ENCODE results near the gene USP17L26. TPM values are rescaled to one million over a fixed set of nuclear protein-coding genes. Genes with fewer than 3 reads are reported as not detected.
"Not testable (repeated sequence)": the region's sequence is repeated elsewhere in the genome, so short reads cannot be mapped to it uniquely, and the experiment has no call there.

The USP17L26 gene
- total RNA-seq, 2 experiments from 2014 or later: not detected

- CTCF ChIA-PET (ENCODE audit: unreplicated experiment); POLR2A ChIA-PET: not testable (repeated sequence)
These were observed 14.1 kb downstream of the USP17L26 start, which contains the start of gene USP17L28 for GRCh38 chr4:9348593-9348992. Gene USP17L28, plus strand, starts transcription at chr4:9348893. Its CDS starts 0 bp downstream, at chr4:9348893.

DNA sequence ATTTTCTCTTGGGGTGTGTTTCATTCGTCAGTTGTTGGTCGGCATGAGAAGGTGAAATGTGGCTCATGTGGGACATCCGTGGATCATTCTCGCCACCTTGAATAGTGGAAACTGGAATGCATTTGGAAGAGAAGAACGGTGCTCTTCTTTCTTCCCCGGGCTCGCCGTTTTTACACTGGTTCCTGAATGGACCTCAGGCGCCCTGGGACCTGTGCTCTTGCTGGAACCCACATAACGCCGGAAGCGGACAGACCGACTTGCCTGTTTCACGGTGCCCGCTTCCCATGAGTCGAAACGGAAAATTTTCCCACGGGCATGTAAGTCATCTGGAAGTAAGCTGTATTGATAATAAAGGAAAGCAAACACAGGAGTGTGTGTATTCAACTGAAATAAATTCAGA is 16.4 kb downstream of the USP17L26 start:
- intact Hi-C loops (cut with micrococcal nuclease; ENCODE audit: unreplicated experiment); H3K79me2 ChIP-seq (ENCODE audit: insufficient read depth, low read depth, low read length); CTCF ChIA-PET (ENCODE audit: unreplicated experiment); H3K9me3 ChIP-seq (ENCODE audit: low read length); H3K4me2 ChIP-seq (ENCODE audit: low read length); H3K4me1 ChIP-seq (ENCODE audit: insufficient read depth, low read length, poor library complexity, severe bottlenecking); DNase-seq (ENCODE audit: low spot score); H3K36me3 ChIP-seq (ENCODE audit: insufficient read depth, low read length); BruUV-seq (replicated peaks); H2AFZ ChIP-seq (ENCODE audit: low read length); H3K4me3 ChIP-seq (ENCODE audit: low read depth, low read length, poor library complexity, severe bottlenecking); H3K9me2 ChIP-seq (ENCODE audit: insufficient read depth, low read length); POLR2A ChIA-PET; H4K20me1 ChIP-seq (ENCODE audit: insufficient read depth, low read length); H3K27ac ChIP-seq (ENCODE audit: low read depth, low read length, poor library complexity, severe bottlenecking): not testable (repeated sequence)

More at GRCh38 chr4:9348593-9348992, 14.1 kb downstream of the USP17L26 start, which contains the start of gene USP17L28:
- H2AFZ ChIP-seq (ENCODE audit: low read length); H3K36me3 ChIP-seq (ENCODE audit: insufficient read depth, low read length); H3K4me1 ChIP-seq (ENCODE audit: insufficient read depth, low read length, poor library complexity, severe bottlenecking); intact Hi-C loops (cut with micrococcal nuclease; ENCODE audit: unreplicated experiment); BruUV-seq (replicated peaks); DNase-seq (ENCODE audit: low spot score); H3K79me2 ChIP-seq (ENCODE audit: insufficient read depth, low read depth, low read length); H4K20me1 ChIP-seq (ENCODE audit: insufficient read depth, low read length); H3K4me2 ChIP-seq (ENCODE audit: low read length); H3K9me2 ChIP-seq (ENCODE audit: insufficient read depth, low read length); H3K9me3 ChIP-seq (ENCODE audit: low read length); H3K4me3 ChIP-seq (ENCODE audit: low read depth, low read length, poor library complexity, severe bottlenecking); H3K27ac ChIP-seq (ENCODE audit: low read depth, low read length, poor library complexity, severe bottlenecking): not testable (repeated sequence)

DNA sequence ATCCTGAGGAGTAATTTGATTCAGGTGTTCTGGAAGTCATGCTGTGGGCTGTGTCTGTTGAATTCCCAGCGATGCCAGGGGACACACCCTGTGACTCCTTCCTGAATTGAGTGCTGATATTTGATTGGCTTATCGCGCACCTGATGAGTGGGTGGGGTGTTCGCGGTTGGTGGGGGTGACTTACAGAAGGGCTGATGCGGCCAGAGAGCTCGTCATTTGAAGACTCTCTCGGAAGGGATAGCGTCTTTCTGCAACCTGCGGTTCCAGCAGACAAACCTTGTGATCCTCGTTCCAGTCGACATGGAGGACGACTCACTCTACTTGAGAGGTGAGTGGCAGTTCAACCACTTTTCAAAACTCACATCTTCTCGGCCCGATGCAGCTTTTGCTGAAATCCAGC is 18.9 kb downstream of the USP17L26 start, which contains the start of gene USP17L29:
USP17L29 (plus strand) TSS at position 301 of the 400 bp plus-strand sequence; CDS start at position 301, 0 bp downstream.
- H3K4me2 ChIP-seq (ENCODE audit: low read length); H3K4me3 ChIP-seq (ENCODE audit: low read depth, low read length, poor library complexity, severe bottlenecking); H3K9me3 ChIP-seq (ENCODE audit: low read length); H4K20me1 ChIP-seq (ENCODE audit: insufficient read depth, low read length); CTCF ChIA-PET (ENCODE audit: unreplicated experiment); H3K9me2 ChIP-seq (ENCODE audit: insufficient read depth, low read length); H3K79me2 ChIP-seq (ENCODE audit: insufficient read depth, low read depth, low read length); H3K4me1 ChIP-seq (ENCODE audit: insufficient read depth, low read length, poor library complexity, severe bottlenecking); intact Hi-C loops (cut with micrococcal nuclease; ENCODE audit: unreplicated experiment); BruUV-seq (replicated peaks); H2AFZ ChIP-seq (ENCODE audit: low read length); H3K36me3 ChIP-seq (ENCODE audit: insufficient read depth, low read length); POLR2A ChIA-PET; H3K27ac ChIP-seq (ENCODE audit: low read depth, low read length, poor library complexity, severe bottlenecking); DNase-seq (ENCODE audit: low spot score): not testable (repeated sequence)

DNA sequence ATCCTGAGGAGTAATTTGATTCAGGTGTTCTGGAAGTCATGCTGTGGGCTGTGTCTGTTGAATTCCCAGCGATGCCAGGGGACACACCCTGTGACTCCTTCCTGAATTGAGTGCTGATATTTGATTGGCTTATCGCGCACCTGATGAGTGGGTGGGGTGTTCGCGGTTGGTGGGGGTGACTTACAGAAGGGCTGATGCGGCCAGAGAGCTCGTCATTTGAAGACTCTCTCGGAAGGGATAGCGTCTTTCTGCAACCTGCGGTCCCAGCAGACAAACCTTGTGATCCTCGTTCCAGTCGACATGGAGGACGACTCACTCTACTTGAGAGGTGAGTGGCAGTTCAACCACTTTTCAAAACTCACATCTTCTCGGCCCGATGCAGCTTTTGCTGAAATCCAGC is 28.4 kb downstream of the USP17L26 start, which contains the start of gene USP17L30:
USP17L30 (plus strand) TSS at position 301 of the 400 bp plus-strand sequence; CDS start at position 301, 0 bp downstream.
- H3K4me2 ChIP-seq (ENCODE audit: low read length); H3K36me3 ChIP-seq (ENCODE audit: insufficient read depth, low read length); POLR2A ChIA-PET; H3K79me2 ChIP-seq (ENCODE audit: insufficient read depth, low read depth, low read length); H3K4me1 ChIP-seq (ENCODE audit: insufficient read depth, low read length, poor library complexity, severe bottlenecking); H3K9me2 ChIP-seq (ENCODE audit: insufficient read depth, low read length); BruUV-seq (replicated peaks); H3K27ac ChIP-seq (ENCODE audit: low read depth, low read length, poor library complexity, severe bottlenecking); H3K9me3 ChIP-seq (ENCODE audit: low read length); intact Hi-C loops (cut with micrococcal nuclease; ENCODE audit: unreplicated experiment); H4K20me1 ChIP-seq (ENCODE audit: insufficient read depth, low read length); CTCF ChIA-PET (ENCODE audit: unreplicated experiment); H2AFZ ChIP-seq (ENCODE audit: low read length); H3K4me3 ChIP-seq (ENCODE audit: low read depth, low read length, poor library complexity, severe bottlenecking); DNase-seq (ENCODE audit: low spot score): not testable (repeated sequence)

DNA sequence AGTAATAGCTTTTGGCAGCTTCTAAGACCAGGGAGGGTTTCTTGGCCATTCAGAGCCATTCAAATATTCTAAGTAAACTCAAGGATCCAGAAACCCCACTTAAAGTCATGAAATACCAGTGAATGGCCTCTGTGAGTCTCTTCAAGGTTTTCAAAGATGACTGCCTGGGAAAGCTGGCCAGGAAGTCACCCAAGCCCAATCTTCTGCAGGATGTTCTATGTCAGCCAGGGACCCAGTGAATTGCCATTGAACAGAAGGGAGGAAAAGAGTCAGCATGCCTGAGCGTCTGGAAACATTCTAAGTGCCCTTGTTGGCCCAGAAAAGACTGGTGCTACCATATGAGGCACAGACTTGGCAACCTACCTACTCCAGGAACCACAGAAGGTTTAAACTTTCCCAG is 45.4 kb downstream of the USP17L26 start:
- CTCF ChIA-PET (ENCODE audit: unreplicated experiment); BruUV-seq (replicated peaks): not testable (repeated sequence)

More for the DNA sequence above, 45.4 kb downstream of the USP17L26 start:
- H3K4me3 ChIP-seq (ENCODE audit: low read depth, low read length, poor library complexity, severe bottlenecking); POLR2A ChIA-PET; H3K27ac ChIP-seq (ENCODE audit: low read depth, low read length, poor library complexity, severe bottlenecking); H3K9me2 ChIP-seq (ENCODE audit: insufficient read depth, low read length); H2AFZ ChIP-seq (ENCODE audit: low read length); H3K4me2 ChIP-seq (ENCODE audit: low read length); H4K20me1 ChIP-seq (ENCODE audit: insufficient read depth, low read length); intact Hi-C loops (cut with micrococcal nuclease; ENCODE audit: unreplicated experiment); DNase-seq (ENCODE audit: low spot score); H3K4me1 ChIP-seq (ENCODE audit: insufficient read depth, low read length, poor library complexity, severe bottlenecking); H3K9me3 ChIP-seq (ENCODE audit: low read length); H3K79me2 ChIP-seq (ENCODE audit: insufficient read depth, low read depth, low read length); H3K36me3 ChIP-seq (ENCODE audit: insufficient read depth, low read length): not testable (repeated sequence)
